GDM1 (cell line): ENCODE measurements around the gene USP49.

Experiments
- DNase-seq: peaks from one replicate; lab custom pipeline; 2025; lab: John Stamatoyannopoulos, UW

The USP49 gene

GRCh38 chr6:41929924-41930323 lies 34.7 kb upstream of the USP49 start:
- no peak for DNase-seq

- DNase-seq: no peak
Observed at GRCh38 chr6:41927253-41927652, 32.1 kb upstream of the USP49 start.

GRCh38 chr6:41922154-41922553 lies 27.0 kb upstream of the USP49 start:
- DNase-seq: no peak

- no peak for DNase-seq
Observed at GRCh38 chr6:41921712-41921998, 26.5 kb upstream of the USP49 start.

GRCh38 chr6:41920921-41921711 lies 25.9 kb upstream of the USP49 start, which contains the start of the genes BYSL and MED20:
TSS of gene BYSL (plus strand) at chr6:41921499. CDS start at chr6:41921563, 64 bp downstream.
TSS of gene MED20 (minus strand) at chr6:41921139. CDS start at chr6:41921018, 121 bp downstream.
- peak; percentile 84 for DNase-seq

GRCh38 chr6:41917528-41917927 lies 22.4 kb upstream of the USP49 start:
- DNase-seq: no peak

- DNase-seq: no peak
Observed at GRCh38 chr6:41914869-41915530, 19.8 kb upstream of the USP49 start.

GRCh38 chr6:41914343-41914742 lies 19.2 kb upstream of the USP49 start:
- no peak for DNase-seq

- DNase-seq: no peak
Observed at GRCh38 chr6:41909727-41910126, 14.6 kb upstream of the USP49 start.

GRCh38 chr6:41901882-41902519 lies 6.8 kb upstream of the USP49 start:
- DNase-seq: peak; percentile 39

GRCh38 chr6:41900861-41901260 lies 5.7 kb upstream of the USP49 start:
- DNase-seq: no peak

GRCh38 chr6:41896281-41896680 lies 1.1 kb upstream of the USP49 start:
- no peak for DNase-seq

GRCh38 chr6:41894366-41895299 lies 542 bp downstream of the USP49 start:
- no peak for DNase-seq

- no peak for DNase-seq
Observed at GRCh38 chr6:41892921-41893564, 2.1 kb downstream of the USP49 start.

- no peak for DNase-seq
Observed at GRCh38 chr6:41887331-41887751, 7.8 kb downstream of the USP49 start.

GRCh38 chr6:41885930-41886329 lies 9.2 kb downstream of the USP49 start:
- no peak for DNase-seq

GRCh38 chr6:41884957-41885356 lies 10.2 kb downstream of the USP49 start:
- DNase-seq: no peak

- DNase-seq: no peak
Observed at GRCh38 chr6:41881506-41881905, 13.7 kb downstream of the USP49 start.

GRCh38 chr6:41878961-41879405 lies 16.2 kb downstream of the USP49 start:
- DNase-seq: no peak

- DNase-seq: no peak
Observed at GRCh38 chr6:41878246-41878645, 16.9 kb downstream of the USP49 start.

GRCh38 chr6:41877051-41877680 lies 18.0 kb downstream of the USP49 start:
- DNase-seq: no peak
